HG03139 (cell line): ENCODE measurements around the gene FKBP5.
"Not testable (repeated sequence)": the region's sequence is repeated elsewhere in the genome, so short reads cannot be mapped to it uniquely, and the experiment has no call there.

Source experiments
- ATAC-seq: cut with Tn5 transposase; IDR thresholded peaks from one replicate; pipeline ENCODE4 v1.9.1; 2021; ENCODE audit not compliant: unreplicated experiment

Gene FKBP5

GRCh38 chr6:35688605-35689322 is at the start of gene FKBP5:
Gene FKBP5, minus strand, starts transcription at chr6:35688915. Its CDS starts 46,091 bp downstream, at chr6:35642824.
- ATAC-seq: peak; percentile 75

GRCh38 chr6:35737413-35738211 is 48.9 kb upstream of the FKBP5 start:
- ATAC-seq: no peak

GRCh38 chr6:35736982-35737412 is 48.3 kb upstream of the FKBP5 start, which contains the start of gene ARMC12:
Gene ARMC12, plus strand, starts transcription at chr6:35737032. Its CDS starts 77 bp downstream, at chr6:35737109.
- ATAC-seq: no peak

- no peak for ATAC-seq
Observed at GRCh38 chr6:35736253-35736894, 47.7 kb upstream of the FKBP5 start.

- no peak for ATAC-seq
Observed at GRCh38 chr6:35735452-35735851, 46.7 kb upstream of the FKBP5 start.

GRCh38 chr6:35734319-35734718 is 45.6 kb upstream of the FKBP5 start:
- ATAC-seq: not testable (repeated sequence)

- no peak for ATAC-seq
Observed at GRCh38 chr6:35733633-35734032, 44.9 kb upstream of the FKBP5 start.

- ATAC-seq: peak; percentile 40
Observed at GRCh38 chr6:35731736-35732532, 43.2 kb upstream of the FKBP5 start.

GRCh38 chr6:35731414-35731735 is 42.7 kb upstream of the FKBP5 start:
- peak; percentile 40 for ATAC-seq

GRCh38 chr6:35730745-35731413 is 42.2 kb upstream of the FKBP5 start:
- no peak for ATAC-seq

GRCh38 chr6:35729722-35730121 is 41.0 kb upstream of the FKBP5 start:
- ATAC-seq: no peak

GRCh38 chr6:35728683-35729678 is 40.3 kb upstream of the FKBP5 start:
- no peak for ATAC-seq

- no peak for ATAC-seq
Observed at GRCh38 chr6:35727935-35728682, 39.4 kb upstream of the FKBP5 start.

- ATAC-seq: no peak
Observed at GRCh38 chr6:35727231-35727934, 38.7 kb upstream of the FKBP5 start.

GRCh38 chr6:35725721-35726438 is 37.2 kb upstream of the FKBP5 start:
- ATAC-seq: no peak

- no peak for ATAC-seq
Observed at GRCh38 chr6:35725081-35725708, 36.5 kb upstream of the FKBP5 start.

GRCh38 chr6:35724471-35724870 is 35.8 kb upstream of the FKBP5 start:
- ATAC-seq: no peak
